ENCODE measurements around the gene CEP85.

CEP85 gene

GRCh38 chr1:26278724-26279455 lies 44.9 kb downstream of the CEP85 start:
- no peak for FAIRE-seq

- no peak for FAIRE-seq
Measured at GRCh38 chr1:26279456-26280332, 45.7 kb downstream of the CEP85 start, which contains the start of gene SH3BGRL3. SH3BGRL3 (plus strand) TSS chr1:26280086; CDS start chr1:26280156, 70 bp downstream.

GRCh38 chr1:26280333-26281042 lies 46.5 kb downstream of the CEP85 start:
- FAIRE-seq = no peak

GRCh38 chr1:26281091-26281958 lies 47.3 kb downstream of the CEP85 start:
- no peak for FAIRE-seq

- no peak for FAIRE-seq
Measured at GRCh38 chr1:26281971-26282370, 48.0 kb downstream of the CEP85 start.

- no peak for FAIRE-seq
Measured at GRCh38 chr1:26282401-26282918, 48.5 kb downstream of the CEP85 start.

GRCh38 chr1:26283279-26283853 lies 49.4 kb downstream of the CEP85 start:
- FAIRE-seq = no peak

GRCh38 chr1:26283871-26284596 lies 50.0 kb downstream of the CEP85 start:
- FAIRE-seq = no peak

- FAIRE-seq = no peak
Measured at GRCh38 chr1:26284597-26285347, 50.8 kb downstream of the CEP85 start.

GRCh38 chr1:26285366-26286063 lies 51.5 kb downstream of the CEP85 start:
- no peak for FAIRE-seq

- no peak for FAIRE-seq
Measured at GRCh38 chr1:26286064-26286416, 52.0 kb downstream of the CEP85 start.

- FAIRE-seq = no peak
Measured at GRCh38 chr1:26287033-26287711, 53.2 kb downstream of the CEP85 start.

- FAIRE-seq = no peak
Measured at GRCh38 chr1:26287811-26288210, 53.8 kb downstream of the CEP85 start.

GRCh38 chr1:26288311-26288941 lies 54.4 kb downstream of the CEP85 start:
- FAIRE-seq = no peak

- no peak for FAIRE-seq
Measured at GRCh38 chr1:26289158-26290059, 55.4 kb downstream of the CEP85 start.

- FAIRE-seq = no peak
Measured at GRCh38 chr1:26290122-26290881, 56.3 kb downstream of the CEP85 start.

- no peak for FAIRE-seq
Measured at GRCh38 chr1:26290882-26291261, 56.9 kb downstream of the CEP85 start.

All from A204.1 (cell line).